G401 (cell line): Measurements from ENCODE around the gene SRSF10. TPM values are rescaled to one million over a fixed set of nuclear protein-coding genes. Genes with fewer than 3 reads are reported as not detected.
"Not testable (repeated sequence)": the region's sequence is repeated elsewhere in the genome, so short reads cannot be mapped to it uniquely, and the experiment has no call there.

Experiments
- DNase-seq: peaks from one replicate; pipeline ENCODE4 v3.0.0-alpha.2; 2015; ENCODE audit warnings: low spot score
- in situ Hi-C: cut with HindIII; loops from 2 replicates; pipeline ENCODE4 v1.10.0; 2016; ENCODE audit warnings: low sequenced_read_pairs, mixed read lengths
- total RNA-seq: library from RNA; depleted of rRNA; stranded (reverse); fragments of >200 nt; shearing (Covaris generic); gene quantifications from 2 replicates; pipeline ENCODE4 v1.2.3, GENCODE V29; 2014; rRNA removed

Gene SRSF10
- 49.6 and 63.2 TPM in 2 replicates for total RNA-seq

DNA sequence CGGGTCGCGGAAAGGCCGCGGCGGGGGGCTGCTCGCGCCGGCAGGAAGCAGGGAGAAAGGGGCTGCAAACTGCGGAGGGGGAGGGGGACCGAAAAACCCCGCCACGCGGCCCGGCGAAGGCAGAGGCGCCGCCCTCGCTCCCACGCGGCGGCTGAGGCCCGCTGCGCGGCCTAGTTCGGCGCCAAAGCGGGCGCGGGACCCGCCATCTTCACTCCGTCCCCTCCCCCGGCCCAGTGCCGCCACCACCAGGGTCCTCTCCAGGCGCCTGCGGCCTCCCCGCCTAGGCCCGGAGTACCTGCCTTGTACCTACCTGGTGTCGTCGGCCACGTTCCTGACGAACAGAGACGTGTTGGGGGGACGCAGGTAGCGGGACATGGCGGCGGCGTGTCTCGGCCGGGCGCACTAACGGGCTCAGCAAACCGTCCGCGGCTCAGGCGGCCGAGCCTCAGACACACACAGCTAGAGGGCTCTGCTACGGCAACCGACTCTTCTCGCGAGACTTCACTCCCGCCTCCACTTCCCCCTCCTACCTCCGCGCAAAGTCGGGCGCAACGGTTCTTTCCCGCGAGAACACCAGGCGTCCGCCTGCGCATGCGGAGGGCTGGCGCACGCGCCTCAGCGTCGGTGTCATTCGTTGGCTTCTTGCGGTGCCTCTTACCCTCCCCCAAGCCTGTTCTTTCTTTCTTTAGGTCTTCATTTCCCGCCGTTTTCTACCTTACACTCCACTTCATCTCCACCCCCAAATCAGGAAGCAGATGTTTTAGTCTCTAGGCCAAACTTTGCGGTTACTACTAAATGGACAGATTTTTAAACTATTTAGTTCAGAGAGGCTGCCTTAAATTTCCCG is at the start of gene SRSF10:
Gene SRSF10 (minus strand): TSS at position 447 of the 847 bp plus-strand sequence. CDS start 72 bp downstream, at position 375.
- DNase-seq: peak; percentile 99
- in situ Hi-C loops: no loop called here

DNA sequence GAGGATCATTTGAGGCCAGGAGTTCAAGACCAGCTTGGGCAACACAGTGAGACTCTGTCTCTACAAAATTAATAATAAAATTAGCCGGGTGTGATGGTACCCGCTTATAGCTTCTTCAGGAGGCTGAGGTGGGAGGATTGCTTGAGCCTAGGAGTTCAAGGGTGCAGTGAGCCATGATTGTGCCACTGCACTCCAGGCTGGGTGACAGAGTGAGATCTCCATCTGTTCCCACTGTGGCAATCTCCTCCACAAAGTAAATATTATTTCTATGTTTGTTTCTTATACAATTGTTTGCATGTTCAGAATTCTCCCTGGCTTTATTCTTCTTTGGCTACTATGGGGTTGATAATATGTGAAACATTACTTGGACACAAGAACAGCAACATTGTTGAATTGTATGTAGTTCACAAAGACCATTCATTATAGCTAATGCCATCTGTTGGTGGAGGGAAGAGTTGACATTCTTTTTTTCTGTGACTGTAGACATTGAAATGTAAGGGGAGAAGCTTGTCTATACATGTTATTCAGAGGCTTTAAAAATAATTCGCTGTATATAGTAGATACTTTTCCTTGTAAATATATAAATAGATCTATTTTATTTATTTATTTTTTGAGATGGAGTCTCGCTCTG is 47.8 kb upstream of the SRSF10 start:
- peak; percentile 29 for DNase-seq
- in situ Hi-C loops: no loop called here

DNA sequence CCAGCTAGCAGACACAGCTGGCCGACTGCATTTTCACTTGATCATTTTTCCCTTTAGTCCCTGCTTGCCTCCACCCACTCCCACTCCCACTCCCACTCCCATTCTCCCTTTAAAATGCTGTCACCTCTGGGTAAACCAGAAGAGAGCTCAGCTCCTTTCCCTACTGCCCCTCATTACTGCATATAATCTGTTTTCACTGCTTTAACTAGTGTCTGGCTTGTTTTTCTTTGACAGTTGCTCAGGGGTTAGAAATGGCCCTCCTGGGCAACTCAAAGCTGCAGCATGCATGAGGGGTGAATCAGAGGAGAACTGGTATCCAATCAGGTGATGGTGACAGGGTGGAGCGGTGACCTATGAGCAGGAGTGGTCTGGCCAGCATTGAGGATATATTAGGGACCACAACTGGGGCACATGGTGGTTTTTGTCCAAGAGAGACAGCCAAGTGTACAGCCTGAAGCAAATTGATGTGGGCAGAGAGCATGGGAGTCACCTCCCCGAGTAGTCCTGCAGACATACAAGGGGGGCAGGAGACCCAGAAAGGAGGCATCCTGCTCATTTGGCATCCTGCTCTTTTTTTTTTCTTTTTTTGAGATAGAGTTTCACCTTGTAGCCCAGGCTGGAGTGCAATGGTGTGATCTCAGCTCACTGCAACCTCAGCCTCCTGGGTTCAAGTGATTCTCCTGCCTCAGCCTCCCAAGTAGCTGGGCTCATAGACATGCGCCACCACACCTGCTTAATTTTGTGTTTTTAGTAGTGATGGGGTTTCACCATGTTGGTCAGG is 42.6 kb upstream of the SRSF10 start:
- in situ Hi-C loops: no loop called here
- DNase-seq: peak; percentile 30

DNA sequence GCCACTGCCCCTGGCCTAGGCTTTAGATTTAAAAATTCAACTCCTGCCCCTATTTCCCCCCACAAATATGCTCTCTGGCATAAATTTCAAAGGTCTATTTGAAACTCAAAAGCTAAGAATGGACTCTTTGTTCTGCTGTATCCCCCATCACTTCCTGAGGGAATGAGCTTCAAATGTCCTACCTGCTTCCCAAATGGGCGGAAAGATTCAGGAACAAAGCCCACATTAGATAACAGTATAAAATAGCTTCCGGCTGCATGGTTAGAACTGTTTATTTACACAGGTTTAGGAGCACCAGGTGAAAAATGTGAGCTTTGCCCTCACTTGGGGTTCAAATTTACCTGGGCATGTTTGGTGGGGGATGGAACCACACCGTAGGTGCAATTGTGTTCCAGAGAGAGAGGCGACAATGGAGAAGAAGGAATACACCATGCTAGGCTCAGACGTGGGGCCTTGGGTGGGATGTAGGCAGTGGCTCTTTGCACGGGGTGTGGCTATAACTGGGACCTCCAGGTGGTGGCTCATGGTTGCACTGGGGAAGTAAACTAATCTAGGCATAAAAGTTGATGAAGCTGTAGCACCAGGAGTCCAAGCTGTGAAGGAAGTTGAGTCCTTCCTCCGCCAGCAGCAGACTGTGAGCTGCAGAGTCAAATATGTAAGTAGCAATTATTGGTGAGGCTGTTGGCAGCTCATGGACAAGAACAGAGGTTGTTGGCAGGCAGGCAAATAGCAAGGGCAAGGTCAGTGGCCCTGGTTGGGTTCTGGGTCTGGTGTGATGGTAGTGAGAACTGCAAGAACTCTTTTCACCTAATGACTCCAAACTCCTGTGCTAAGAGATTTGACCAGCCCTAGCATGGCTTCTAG is 41.5 kb upstream of the SRSF10 start:
- DNase-seq: no peak
- in situ Hi-C loops: no loop called here

GRCh38 chr1:24020470-24020869 is 40.3 kb upstream of the SRSF10 start:
- in situ Hi-C loops: no loop called here
- DNase-seq: no peak

GRCh38 chr1:24020025-24020424 is 39.9 kb upstream of the SRSF10 start:
- in situ Hi-C loops: no loop called here
- no peak for DNase-seq

GRCh38 chr1:24018611-24019580 is 38.8 kb upstream of the SRSF10 start:
- DNase-seq: peak; percentile 46
- in situ Hi-C loops: no loop called here

- in situ Hi-C loops: no loop called here
- no peak for DNase-seq
Observed at GRCh38 chr1:24015221-24016210, 35.4 kb upstream of the SRSF10 start.

GRCh38 chr1:24012878-24013277 is 32.8 kb upstream of the SRSF10 start:
- in situ Hi-C loops: not testable (repeated sequence)

DNA sequence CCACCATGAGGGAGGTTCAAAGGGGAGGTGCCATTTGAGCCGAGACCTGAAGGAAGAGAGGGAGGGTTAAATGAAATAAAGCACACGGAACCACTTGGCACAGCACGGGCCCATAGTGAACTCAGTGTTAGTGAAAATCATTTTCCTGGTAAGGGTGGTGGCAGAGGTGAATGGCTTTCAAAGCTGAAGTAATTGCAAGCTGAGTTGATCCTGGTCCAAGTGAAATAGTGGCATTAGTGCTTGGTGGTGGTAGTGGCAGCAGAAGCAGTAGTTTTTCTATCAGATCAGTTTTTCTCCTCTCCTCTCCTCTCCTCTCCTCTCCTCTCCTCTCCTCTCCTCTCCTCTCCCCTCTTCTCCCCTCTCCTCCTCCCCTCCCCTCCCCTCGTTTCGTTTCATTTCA is 30.5 kb upstream of the SRSF10 start:
- in situ Hi-C loops: no loop called here
- no peak for DNase-seq

More at GRCh38 chr1:24012878-24013277, 32.8 kb upstream of the SRSF10 start:
- not testable (repeated sequence) for DNase-seq

DNA sequence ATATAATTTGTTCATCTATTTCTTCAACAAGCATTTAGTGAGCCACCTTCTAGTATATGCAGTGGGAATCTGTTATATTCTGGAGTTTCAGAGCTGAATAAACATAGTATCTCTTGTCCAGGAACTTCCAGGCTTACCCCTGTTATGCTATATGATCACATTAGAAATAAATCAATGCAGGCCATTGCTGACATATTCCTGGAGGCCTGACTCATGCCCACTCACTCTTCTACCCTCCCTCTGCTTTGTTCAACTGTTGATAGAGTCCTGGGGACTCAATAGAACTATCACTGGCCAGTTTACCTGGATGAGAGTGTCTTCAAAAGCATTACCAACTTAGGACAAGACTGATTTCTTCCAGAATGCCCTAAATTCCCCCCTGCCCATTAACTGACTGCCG is 29.3 kb upstream of the SRSF10 start:
- in situ Hi-C loops: no loop called here
- DNase-seq: no peak

GRCh38 chr1:24008574-24009184 is 28.6 kb upstream of the SRSF10 start:
- in situ Hi-C loops, DNase-seq: not testable (repeated sequence)

DNA sequence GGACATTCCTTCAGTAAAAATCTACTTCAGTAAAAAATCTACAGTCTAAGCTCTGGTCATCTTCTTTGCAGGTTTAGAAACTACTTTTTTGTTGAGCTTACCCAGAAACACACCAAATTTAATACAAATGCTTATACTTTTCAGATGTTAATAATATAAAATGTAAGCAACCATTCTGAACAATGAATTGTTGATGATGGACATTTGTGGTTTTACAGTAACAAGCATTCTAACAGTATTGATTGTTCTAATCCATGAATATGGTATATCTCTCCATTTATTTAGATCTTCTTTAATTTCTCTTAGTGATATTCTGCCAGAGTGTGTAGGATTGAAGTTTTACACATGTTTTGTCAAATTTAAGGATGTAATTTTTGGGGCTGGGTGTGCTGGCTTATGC is 27.0 kb upstream of the SRSF10 start:
- in situ Hi-C loops: no loop called here
- no peak for DNase-seq

DNA sequence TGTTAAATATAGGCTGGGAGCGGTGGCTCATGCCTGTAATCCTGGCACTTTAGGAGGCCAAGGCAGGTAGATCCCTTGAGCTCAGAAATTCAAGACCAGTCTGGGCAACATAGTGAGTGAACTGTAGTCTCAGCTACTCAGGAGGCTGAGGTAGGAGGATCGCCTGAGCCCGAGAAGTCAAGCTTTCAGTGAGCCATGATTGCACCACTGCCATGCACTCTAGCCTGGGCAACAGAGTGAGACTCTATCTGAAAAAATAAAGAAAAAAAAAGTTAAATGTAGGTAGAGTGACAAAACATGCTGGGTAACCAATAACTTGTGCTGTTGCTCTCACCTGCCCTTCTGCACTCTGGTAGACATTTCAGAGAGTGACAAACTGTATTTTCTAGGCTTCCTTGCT is 25.0 kb upstream of the SRSF10 start:
- in situ Hi-C loops: no loop called here
- no peak for DNase-seq

DNA sequence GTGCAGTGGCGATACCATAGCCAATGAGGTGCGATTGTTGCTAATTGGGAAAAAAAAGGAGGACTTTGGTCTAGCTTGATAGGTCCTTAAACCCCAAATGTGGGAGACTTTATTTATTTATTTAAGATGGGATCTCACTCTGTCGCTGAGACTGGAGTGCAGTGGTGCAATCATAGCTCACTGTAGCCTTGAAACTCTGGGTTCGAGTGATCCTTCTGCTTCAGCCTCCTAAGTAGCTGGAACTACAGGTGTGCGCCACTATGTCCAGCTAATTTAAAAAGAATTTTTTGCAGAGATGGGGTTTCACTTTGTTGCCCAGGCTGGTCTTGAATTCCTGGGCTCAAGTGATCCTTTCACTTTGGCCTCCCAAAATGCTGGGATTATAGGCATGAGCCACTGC is 24.0 kb upstream of the SRSF10 start:
- in situ Hi-C loops: no loop called here
- DNase-seq: no peak

DNA sequence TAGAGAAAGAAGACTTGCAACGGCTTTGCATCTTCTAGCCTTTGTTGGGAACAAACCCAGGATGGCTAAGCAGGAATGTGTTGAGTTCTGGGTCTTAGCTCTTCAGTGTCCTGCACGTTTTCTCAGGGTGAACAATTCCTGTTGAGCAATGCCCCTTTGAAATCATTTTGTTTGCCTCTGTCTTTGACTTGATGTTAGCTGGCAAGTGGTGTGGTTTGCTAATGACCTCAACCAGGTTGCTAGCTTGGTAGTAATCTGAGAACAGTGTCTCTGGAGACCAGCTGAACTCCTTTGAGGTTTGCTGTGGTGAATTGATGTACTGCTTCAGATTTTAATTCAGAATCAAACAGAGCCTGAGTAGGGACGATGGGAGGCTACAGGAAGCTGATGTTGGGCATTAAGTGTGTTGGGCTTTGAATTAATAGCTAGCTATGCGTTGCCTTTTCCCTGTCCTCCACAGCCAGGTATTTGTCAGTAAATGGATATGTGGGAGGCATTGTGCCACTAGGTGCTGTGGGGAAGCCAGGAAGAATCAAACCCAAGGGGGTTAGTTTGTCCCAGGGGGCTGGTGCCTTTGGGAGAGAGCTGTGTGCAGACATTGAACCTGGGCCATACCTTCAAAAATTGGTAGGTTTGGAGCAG is 23.3 kb upstream of the SRSF10 start:
- DNase-seq: no peak
- in situ Hi-C loops: no loop called here
